SK-N-SH (cell line): ENCODE data around the gene BUD23. TPM values are rescaled to one million over a fixed set of nuclear protein-coding genes. Genes with fewer than 3 reads are reported as not detected.

Source experiments
- CTCF ChIA-PET: fragments of 300-600, 350-600 bp; formaldehyde crosslinking; extraction: SDS; loops from one replicate; lab custom pipeline; 2021; lab: Yijun Ruan, JAX
- POLR2A ChIA-PET: fragments of 350-600 bp; sonication (Branson Sonifier 250); formaldehyde crosslinking; extraction: SDS; loops from one replicate; lab custom pipeline; 2020; ENCODE audit warnings: antibody characterized with exemption, inconsistent platforms; lab: Yijun Ruan, JAX
- DNase-seq: peaks from one replicate; pipeline ENCODE4 v3.0.0; 2012
- H2AFZ ChIP-seq: fragments of 200-600 bp; sonication (generic); 2 replicates; pipeline ENCODE4 v1.8.1; 2016; ENCODE audit warnings: antibody characterized with exemption, mild to moderate bottlenecking, low read depth
- H3F3A ChIP-seq: fragments of 200-600 bp; sonication (generic); replicated peaks from 2 replicates; pipeline ENCODE3; 2016; ENCODE audit warnings: antibody characterized with exemption, mild to moderate bottlenecking; ENCODE audit not compliant: insufficient read depth
- H3K27ac ChIP-seq, 2 experiments: fragments of 200-500 bp in 1 of 2; fragments of 200-600 bp in 1 of 2; sonication (Bioruptor generic) in 1 of 2; sonication (generic), shearing (Covaris generic) in 1 of 2; 2 replicates each; pipeline versions ENCODE4 v1.5.1 to v1.6.1; 2014 to 2016; ENCODE audit warnings: low read depth in 2 of 2, inconsistent platforms in 1 of 2, low read length in 1 of 2, mild to moderate bottlenecking in 1 of 2, mixed read lengths in 1 of 2
- H3K27me3 ChIP-seq: fragments of 200-600 bp; sonication (generic), shearing (Covaris generic); 2 replicates; pipeline ENCODE4 v1.6.1; 2016; ENCODE audit warnings: mixed run types; ENCODE audit not compliant: insufficient read depth
- H3K36me3 ChIP-seq, 2 experiments: fragments of 200-500 bp in 1 of 2; fragments of 200-600 bp in 1 of 2; sonication (Bioruptor generic) in 1 of 2; sonication (generic) in 1 of 2; replicated peaks in 1 of 2; 2 replicates each; pipeline versions ENCODE3 to v1.5.1; 2014 to 2016; ENCODE audit warnings: low read length in 1 of 2, mild to moderate bottlenecking in 1 of 2; ENCODE audit not compliant: insufficient read depth in 2 of 2, control insufficient read depth in 1 of 2
- H3K4me1 ChIP-seq, 2 experiments: fragments of 200-500 bp in 1 of 2; fragments of 200-600 bp in 1 of 2; sonication (Bioruptor generic) in 1 of 2; sonication (generic), shearing (Covaris generic) in 1 of 2; 2 replicates each; pipeline versions ENCODE4 v1.5.1 to v1.6.1; 2014 to 2016; ENCODE audit warnings: low read depth in 1 of 2, low read length in 1 of 2, mixed run types in 1 of 2; ENCODE audit not compliant: insufficient read depth in 2 of 2, control insufficient read depth in 1 of 2
- H3K4me2 ChIP-seq: fragments of 200-600 bp; sonication (generic), shearing (Covaris generic); 2 replicates; pipeline ENCODE4 v1.6.1; 2017; ENCODE audit warnings: mixed run types
- H3K4me3 ChIP-seq, 2 experiments: fragments of 200-500 bp in 1 of 2; fragments of 200-600 bp in 1 of 2; sonication (Bioruptor generic) in 1 of 2; sonication (generic), shearing (Covaris generic) in 1 of 2; 2 replicates each; pipeline versions ENCODE4 v1.5.1 to v1.8.1; 2014 to 2016; ENCODE audit warnings: low read depth in 2 of 2, inconsistent platforms in 1 of 2, low read length in 1 of 2, mild to moderate bottlenecking in 1 of 2, mixed read lengths in 1 of 2, moderate library complexity in 1 of 2
- H3K79me2 ChIP-seq: fragments of 200-600 bp; sonication (generic); 2 replicates; pipeline ENCODE4 v1.8.1; 2017; ENCODE audit warnings: mild to moderate bottlenecking; ENCODE audit not compliant: insufficient read depth
- H3K9ac ChIP-seq: fragments of 200-600 bp; sonication (generic); 2 replicates; pipeline ENCODE4 v1.6.1; 2017; ENCODE audit warnings: mixed run types
- H3K9me2 ChIP-seq: fragments of 200-600 bp; sonication (generic); 2 replicates; pipeline ENCODE4 v1.6.1; 2017; ENCODE audit warnings: mixed run types
- H3K9me3 ChIP-seq: fragments of 200-600 bp; sonication (generic); 2 replicates; pipeline ENCODE4 v1.6.1; 2017; ENCODE audit warnings: mixed run types, mild to moderate bottlenecking, moderate library complexity
- H4K20me1 ChIP-seq: fragments of 200-600 bp; sonication (generic); 2 replicates; pipeline ENCODE4 v1.6.1; 2017; ENCODE audit warnings: mild to moderate bottlenecking, mixed run types; ENCODE audit not compliant: insufficient read depth
- CTCF ChIP-seq: fragments of 200-600 bp; sonication (generic); IDR thresholded peaks from 2 replicates; pipeline ENCODE4 v1.6.1; 2017; ENCODE audit warnings: antibody characterized with exemption, mild to moderate bottlenecking, moderate library complexity
- ELF1 ChIP-seq: IDR thresholded peaks from 2 replicates; pipeline ENCODE4 v1.4.0; 2012
- EP300 ChIP-seq, 2 experiments: IDR thresholded peaks; 2 replicates each; pipeline versions ENCODE4 v1.4.0 to v1.6.1; 2012; ENCODE audit warnings: borderline replicate concordance in 1 of 2, low read depth in 1 of 2, low read length in 1 of 2
- EZH2phosphoT487 ChIP-seq: fragments of 200-600 bp; sonication (generic); IDR thresholded peaks from 2 replicates; pipeline ENCODE4 v1.6.1; 2017; ENCODE audit warnings: low read depth, mixed run types, mild to moderate bottlenecking, antibody characterized with exemption, moderate library complexity, borderline replicate concordance
- FOSL2 ChIP-seq: IDR thresholded peaks from 2 replicates; pipeline ENCODE4 v1.4.0; 2012; ENCODE audit warnings: low read depth, mild to moderate bottlenecking, moderate library complexity, borderline replicate concordance
- FOXJ3 ChIP-seq: sonication (generic); formaldehyde crosslinking; IDR thresholded peaks from 2 replicates; pipeline ENCODE4 v1.5.1; 2020; ENCODE audit warnings: mild to moderate bottlenecking, missing genetic modification reagents
- FOXM1 ChIP-seq: IDR thresholded peaks from 2 replicates; pipeline ENCODE4 v1.4.0; 2012; ENCODE audit warnings: low read depth, mild to moderate bottlenecking
- GABPA ChIP-seq: IDR thresholded peaks from 2 replicates; pipeline ENCODE4 v1.4.0; 2012; ENCODE audit warnings: low read depth, mild to moderate bottlenecking
- GATA2 ChIP-seq: sonication (generic); formaldehyde crosslinking; IDR thresholded peaks from 2 replicates; pipeline ENCODE4 v1.5.0; 2020; ENCODE audit warnings: mild to moderate bottlenecking, missing genetic modification reagents
- JUND ChIP-seq: IDR thresholded peaks from 2 replicates; pipeline ENCODE4 v1.4.0; 2012
- MXI1 ChIP-seq: IDR thresholded peaks from 2 replicates; pipeline ENCODE4 v1.6.1; 2012; ENCODE audit warnings: mild to moderate bottlenecking, low read depth, low read length, improper control_type of control experiment
- NFIC ChIP-seq: IDR thresholded peaks from 2 replicates; pipeline ENCODE4 v1.4.0; 2012; ENCODE audit warnings: borderline replicate concordance
- POLR2AphosphoS5 ChIP-seq: IDR thresholded peaks from 2 replicates; pipeline ENCODE4 v1.6.1; 2012; ENCODE audit warnings: low read depth, low read length
- RAD21 ChIP-seq: IDR thresholded peaks from 2 replicates; pipeline ENCODE4 v1.6.1; 2012; ENCODE audit warnings: mild to moderate bottlenecking, low read length
- RFX5 ChIP-seq: IDR thresholded peaks from 2 replicates; pipeline ENCODE4 v1.6.1; 2012; ENCODE audit warnings: mild to moderate bottlenecking, improper control_type of control experiment, low read length
- RXRA ChIP-seq: IDR thresholded peaks from 2 replicates; pipeline ENCODE4 v1.4.0; 2012; ENCODE audit warnings: low read depth, mild to moderate bottlenecking, borderline replicate concordance
- SMC3 ChIP-seq: IDR thresholded peaks from 2 replicates; pipeline ENCODE4 v1.6.1; 2012; ENCODE audit warnings: low read depth, low read length, improper control_type of control experiment
- TCF12 ChIP-seq: IDR thresholded peaks from 2 replicates; pipeline ENCODE4 v1.4.0; 2012
- WGBS: methylation state at CpG from one replicate; pipeline ENCODE4 v1.1.6; 2017; ENCODE audit warnings: low lambda C conversion rate; 5-methylcytosine and 5-hydroxymethylcytosine counted together
- polyA plus RNA-seq, 3 experiments: library from polyadenylated mRNA; depleted of rRNA; stranded (reverse); fragments of >200 nt; gene quantifications; 2 replicates each; pipeline ENCODE4 v1.2.3, GENCODE V29; 2012

Gene BUD23
- polyA plus RNA-seq, 1 of the 3 experiments (the other 2 are of a cell fraction) = 206 TPM

- Histone ChIP-seq H3K9ac (no peak overlapping the region), H3K27me3 (no peaks in the 10 kb centered on the region), H3K36me3 (peaks cover 7 to 27% of the 10 kb centered on the region in 2 experiments), H3K4me1 (peaks cover 19 to 20% of the 10 kb centered on the region in 2 experiments; a peak in 3 of 4 replicates), H3K9me2 (no peaks in the 10 kb centered on the region), H2AFZ (no peak overlapping the region), H3K4me3 (peak overlapping the region in 1 of 2 experiments; percentile 90; a peak in 1 of 4 replicates), H3K79me2 (peaks cover 79% of the 10 kb centered on the region), H4K20me1 (no peaks in the 10 kb centered on the region), H3F3A (no peaks in the 10 kb centered on the region), H3K9me3 (no peaks in the 10 kb centered on the region), H3K4me2 (peak overlapping the region; percentile 98), H3K27ac (no peak overlapping the region)
- ChIA-PET POLR2A (interaction anchor here (0.7 kb wide), 1 partner anchor 266 kb away, joined by 3 read pairs; no protein-coding TSS in a partner anchor), CTCF (interaction anchor here (1.9 kb wide), 2 partner anchors 13 to 74 kb away, joined by 7 read pairs; partner anchors contain the start of gene VPS37D)
- WGBS = 77% methylated on average over 8 of the region's 8 CpGs
- no peak for TF ChIP-seq NFIC
- peak; percentile 25; the same call in 1 of the 2 replicates for TF ChIP-seq FOSL2
- no peak for DNase-seq
Observed at GRCh38 chr7:73681031-73681430, 2.4 kb upstream of the BUD23 start.

- peaks cover 96% of the 10 kb centered on the region for H3K79me2 ChIP-seq
- DNase-seq = no peak
- 3% methylated on average over 15 of the region's 33 CpGs for WGBS
Observed at GRCh38 chr7:73682745-73683055, 697 bp upstream of the BUD23 start.

GRCh38 chr7:73683788-73684693 is 644 bp downstream of the BUD23 start:
- H3K9ac ChIP-seq = peak overlapping the region; percentile 87
- peak overlapping the region; percentile 79 to 90 for H3K4me3 ChIP-seq
- 18% methylated on average over 56 of the region's 58 CpGs for WGBS
- no peaks in the 10 kb centered on the region for H3K9me3 ChIP-seq
- peak overlapping the region; percentile 31 to 67; a peak in 3 of 4 replicates for H3K27ac ChIP-seq
- DNase-seq = no peak
- no peaks in the 10 kb centered on the region for H3K27me3 ChIP-seq
- H3F3A ChIP-seq = no peaks in the 10 kb centered on the region
- H3K79me2 ChIP-seq = peaks cover 98% of the 10 kb centered on the region
- no peaks in the 10 kb centered on the region for H3K9me2 ChIP-seq
- POLR2A ChIA-PET = interaction anchor here (1.0 kb wide), 1 partner anchor 21 kb away, joined by 4 read pairs; no protein-coding TSS in a partner anchor
- CTCF ChIA-PET = interaction anchor here (1.0 to 2.6 kb wide), 5 partner anchors 16 to 77 kb away, joined by 3 to 12 read pairs (median 6); partner anchors contain the start of gene VPS37D
- peaks cover 19 to 20% of the 10 kb centered on the region in 2 experiments; a peak in 3 of 4 replicates for H3K4me1 ChIP-seq
- H3K36me3 ChIP-seq = peaks cover 20 to 30% of the 10 kb centered on the region in 2 experiments
- H2AFZ ChIP-seq = peak overlapping the region; percentile 87
- H4K20me1 ChIP-seq = no peaks in the 10 kb centered on the region
- H3K4me2 ChIP-seq = peak overlapping the region; percentile 98
- TF ChIP-seq TCF12 (no peak), CTCF (no peak), EP300 (IDR thresholded peaks at IDR 0.05; ENCODE audit: borderline replicate concordance in 1 of 2, low read depth in 1 of 2, low read length in 1 of 2) (no peak), RAD21 (no peak), GATA2 (CRISPR knock-in tag) (no peak), GABPA (no peak), NFIC (no peak), RFX5 (no peak), JUND (no peak), EZH2phosphoT487 (no peak), FOXJ3 (no peak), FOXM1 (no peak), MXI1 (no peak)

More at GRCh38 chr7:73682745-73683055, 697 bp upstream of the BUD23 start:
- Histone ChIP-seq H3F3A (no peaks in the 10 kb centered on the region), H3K36me3 (peaks cover 14 to 31% of the 10 kb centered on the region in 2 experiments), H3K9me2 (no peaks in the 10 kb centered on the region), H2AFZ (peak overlapping the region; percentile 80), H4K20me1 (no peaks in the 10 kb centered on the region), H3K27me3 (no peaks in the 10 kb centered on the region), H3K9me3 (no peaks in the 10 kb centered on the region), H3K4me1 (peaks cover 19 to 20% of the 10 kb centered on the region in 2 experiments; a peak in 3 of 4 replicates), H3K9ac (peak overlapping the region; percentile 87), H3K4me3 (peak overlapping the region; percentile 79 to 90), H3K27ac (peak overlapping the region; percentile 67; a peak in 3 of 4 replicates), H3K4me2 (peak overlapping the region; percentile 98)
- no peak for TF ChIP-seq SMC3
- TF ChIP-seq RFX5 = no peak
- no peak for TF ChIP-seq RXRA
- TF ChIP-seq JUND = no peak
- no peak for TF ChIP-seq NFIC
- no peak for TF ChIP-seq POLR2AphosphoS5
- no peak for TF ChIP-seq ELF1
- TF ChIP-seq MXI1 = no peak
- POLR2A ChIA-PET = no interaction called here
- CTCF ChIA-PET = no interaction called here
